Karpas-422 (cell line): ENCODE measurements around the gene SLC12A7. TPM values are rescaled to one million over a fixed set of nuclear protein-coding genes. Genes with fewer than 3 reads are reported as not detected.
"Not testable (repeated sequence)": the region's sequence is repeated elsewhere in the genome, so short reads cannot be mapped to it uniquely, and the experiment has no call there.

Experiments
- DNase-seq: peaks from one replicate; pipeline ENCODE4 v3.0.0-alpha.2; 2015
- H2AFZ ChIP-seq: fragments of 200-600 bp; sonication (generic); 2 replicates; pipeline ENCODE4 v1.6.1; 2014; ENCODE audit warnings: antibody characterized with exemption, low read length, mixed read lengths
- H3K27ac ChIP-seq: fragments of 200-600 bp; sonication (generic); 2 replicates; pipeline ENCODE4 v1.5.1; 2014; ENCODE audit warnings: mild to moderate bottlenecking, low read length, moderate library complexity
- H3K27me3 ChIP-seq: fragments of 200-600 bp; sonication (generic); 2 replicates; pipeline ENCODE4 v1.6.1; 2014; ENCODE audit warnings: low read length, mixed read lengths
- H3K36me3 ChIP-seq: fragments of 200-600 bp; sonication (generic); 2 replicates; pipeline ENCODE4 v1.6.1; 2014; ENCODE audit warnings: low read length, mixed read lengths; ENCODE audit not compliant: insufficient read depth
- H3K4me1 ChIP-seq: fragments of 200-600 bp; sonication (generic); 2 replicates; pipeline ENCODE4 v1.6.1; 2014; ENCODE audit warnings: mild to moderate bottlenecking, low read length, mixed read lengths
- H3K4me2 ChIP-seq: fragments of 200-600 bp; sonication (generic); 2 replicates; pipeline ENCODE4 v1.6.1; 2014; ENCODE audit warnings: low read length, low read depth, mild to moderate bottlenecking; ENCODE audit not compliant: poor library complexity, severe bottlenecking
- H3K4me3 ChIP-seq: fragments of 200-600 bp; sonication (generic); 2 replicates; pipeline ENCODE4 v1.5.1; 2014; ENCODE audit warnings: mild to moderate bottlenecking, antibody characterized with exemption, low read length, mixed read lengths
- H3K79me2 ChIP-seq: fragments of 200-600 bp; sonication (generic); 2 replicates; pipeline ENCODE4 v1.6.1; 2014; ENCODE audit warnings: mild to moderate bottlenecking, low read length, mixed read lengths
- H3K9ac ChIP-seq: fragments of 200-600 bp; sonication (generic); 2 replicates; pipeline ENCODE4 v1.6.0; 2014; ENCODE audit warnings: low read length
- H3K9me2 ChIP-seq: fragments of 200-600 bp; sonication (generic), shearing (Covaris generic); replicated peaks from 2 replicates; pipeline ENCODE4 v1.6.0; 2014; ENCODE audit warnings: mild to moderate bottlenecking, low read length, moderate library complexity; ENCODE audit not compliant: insufficient read depth
- H3K9me3 ChIP-seq: fragments of 300-700, 200-600 bp; sonication (generic); 2 replicates; pipeline ENCODE4 v1.6.1; 2014; ENCODE audit warnings: low read length, mixed read lengths
- H4K20me1 ChIP-seq: fragments of 200-600 bp; sonication (generic); 2 replicates; pipeline ENCODE4 v1.6.1; 2014; ENCODE audit warnings: mild to moderate bottlenecking, antibody characterized with exemption, low read length, low read depth; ENCODE audit not compliant: insufficient read depth
- total RNA-seq: library from RNA; depleted of rRNA; stranded (reverse); fragments of >200 nt; shearing (Covaris generic); gene quantifications from 2 replicates; pipeline ENCODE4 v1.2.3, GENCODE V29; 2014; ENCODE audit warnings: low replicate concordance; rRNA removed

SLC12A7 gene
- total RNA-seq, result 0.22 TPM in 1 of 2 replicates, not detected in the other

GRCh38 chr5:1111727-1112289, at the start of gene SLC12A7:
Gene SLC12A7, minus strand, starts transcription at chr5:1112063. Its CDS starts 72 bp downstream, at chr5:1111991.
- H3K79me2 ChIP-seq, result no peaks in the 10 kb centered on the region
- DNase-seq, result no peak
- no peak within 1 kb of the TSS for H3K4me2 ChIP-seq
- no peaks in the 10 kb centered on the region for H3K27me3 ChIP-seq
- H2AFZ ChIP-seq, result no peak within 1 kb of the TSS
- no peaks in the 10 kb centered on the region for H4K20me1 ChIP-seq
- no peaks in the 10 kb centered on the region for H3K36me3 ChIP-seq
- H3K27ac ChIP-seq, result no peak within 1 kb of the TSS
- H3K9me3 ChIP-seq, result no peaks in the 10 kb centered on the region
- H3K4me1 ChIP-seq, result no peaks in the 10 kb centered on the region; the same call in 1 of the 2 replicates
- H3K9ac ChIP-seq, result no peak within 1 kb of the TSS
- no peaks in the 10 kb centered on the region for H3K9me2 ChIP-seq
- no peak within 1 kb of the TSS for H3K4me3 ChIP-seq

DNA sequence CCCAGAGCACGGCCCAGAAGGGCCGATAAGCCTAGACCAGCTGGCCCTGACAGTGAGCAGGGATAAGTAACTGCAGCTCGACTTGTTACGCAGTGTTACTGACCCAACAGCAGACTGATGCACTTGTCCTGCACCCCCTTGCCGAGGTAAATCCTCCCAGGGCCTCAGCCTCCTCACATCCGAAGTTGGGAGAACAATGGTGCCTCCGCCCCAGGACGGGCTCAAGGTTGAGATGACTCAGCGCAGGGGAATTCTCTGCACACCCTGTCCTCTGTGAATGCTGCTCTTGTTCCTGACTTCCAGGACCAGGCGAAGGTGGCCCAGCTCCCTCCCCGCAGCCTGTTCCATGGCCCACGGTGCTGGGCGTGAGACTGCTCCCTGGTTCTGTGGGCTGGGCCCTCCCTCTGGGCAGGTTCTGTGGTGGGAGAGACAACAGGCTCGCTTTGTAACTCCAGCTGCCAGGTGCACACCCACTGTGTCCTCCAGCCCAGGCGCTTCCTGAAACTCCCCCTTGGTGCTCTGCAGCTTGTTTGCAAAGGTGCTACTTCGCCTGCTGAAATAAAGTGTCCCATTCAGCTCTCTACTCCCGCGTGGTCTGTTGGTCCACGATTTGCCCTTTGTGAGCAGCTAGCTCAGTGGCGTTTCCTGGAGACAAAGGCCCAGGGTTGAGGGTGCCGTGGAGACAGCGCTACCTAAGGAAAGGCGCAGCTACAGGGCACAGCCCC, 49.4 kb upstream of the SLC12A7 start:
- H3K4me3 ChIP-seq, result no peak overlapping the region
- H4K20me1 ChIP-seq, result no peaks in the 10 kb centered on the region
- no peak overlapping the region for H2AFZ ChIP-seq
- no peak overlapping the region for H3K27ac ChIP-seq
- no peak overlapping the region for H3K9ac ChIP-seq
- H3K9me2 ChIP-seq, result no peaks in the 10 kb centered on the region
- no peaks in the 10 kb centered on the region for H3K27me3 ChIP-seq
- no peak overlapping the region for H3K4me2 ChIP-seq
- no peak for DNase-seq
- no peaks in the 10 kb centered on the region for H3K36me3 ChIP-seq
- no peaks in the 10 kb centered on the region for H3K9me3 ChIP-seq
- H3K79me2 ChIP-seq, result no peaks in the 10 kb centered on the region
- no peaks in the 10 kb centered on the region for H3K4me1 ChIP-seq

DNA sequence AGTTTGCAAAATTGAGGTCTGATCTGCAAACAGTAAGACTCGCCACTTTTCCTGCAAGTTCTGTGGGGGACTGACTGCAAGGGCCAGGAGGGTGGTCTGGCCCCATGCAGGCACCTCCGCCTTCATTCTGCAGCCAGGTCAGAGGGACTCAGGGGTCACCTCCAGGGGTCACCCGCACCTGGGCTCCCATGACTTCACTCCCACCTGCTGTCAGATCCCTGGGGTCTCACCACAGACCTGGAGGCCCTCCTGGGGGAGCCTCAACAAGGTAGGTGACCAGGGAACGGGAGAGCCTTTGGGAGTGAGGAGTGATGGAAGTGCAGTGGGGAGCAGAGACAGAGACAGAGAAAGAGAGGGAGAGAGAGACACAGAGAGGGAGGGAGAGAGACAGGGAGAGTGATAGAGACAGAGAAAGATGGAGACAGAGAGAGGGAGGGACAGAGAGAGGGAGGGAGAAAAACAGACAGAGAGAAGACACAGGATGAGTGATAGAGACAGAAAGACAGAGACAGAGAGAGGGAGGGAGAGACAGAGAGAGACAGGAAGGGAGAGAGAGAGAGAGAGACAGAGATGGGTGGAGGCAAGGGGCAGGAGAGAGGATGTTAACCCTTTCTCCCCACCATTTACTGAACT, 48.0 kb upstream of the SLC12A7 start:
- no peaks in the 10 kb centered on the region for H4K20me1 ChIP-seq
- H3K79me2 ChIP-seq, result no peaks in the 10 kb centered on the region
- H3K4me3 ChIP-seq, result no peak overlapping the region
- H3K36me3 ChIP-seq, result no peaks in the 10 kb centered on the region
- H3K4me1 ChIP-seq, result no peaks in the 10 kb centered on the region
- DNase-seq, result no peak
- no peak overlapping the region for H2AFZ ChIP-seq
- H3K9me3 ChIP-seq, result no peaks in the 10 kb centered on the region
- H3K9ac ChIP-seq, result no peak overlapping the region
- H3K9me2 ChIP-seq, result no peaks in the 10 kb centered on the region
- no peaks in the 10 kb centered on the region for H3K27me3 ChIP-seq
- H3K4me2 ChIP-seq, result no peak overlapping the region
- no peak overlapping the region for H3K27ac ChIP-seq

- H3K79me2 ChIP-seq, result no peaks in the 10 kb centered on the region
- H3K4me3 ChIP-seq, result no peak overlapping the region
- no peaks in the 10 kb centered on the region for H3K27me3 ChIP-seq
- H4K20me1 ChIP-seq, result no peaks in the 10 kb centered on the region
- no peaks in the 10 kb centered on the region for H3K9me3 ChIP-seq
- no peak for DNase-seq
- H3K9me2 ChIP-seq, result no peaks in the 10 kb centered on the region
- no peak overlapping the region for H3K4me2 ChIP-seq
- H2AFZ ChIP-seq, result no peak overlapping the region
- no peaks in the 10 kb centered on the region for H3K4me1 ChIP-seq
- H3K36me3 ChIP-seq, result no peaks in the 10 kb centered on the region
- no peak overlapping the region for H3K9ac ChIP-seq
- no peak overlapping the region for H3K27ac ChIP-seq
Observed at GRCh38 chr5:1159341-1159675, 47.4 kb upstream of the SLC12A7 start.

DNA sequence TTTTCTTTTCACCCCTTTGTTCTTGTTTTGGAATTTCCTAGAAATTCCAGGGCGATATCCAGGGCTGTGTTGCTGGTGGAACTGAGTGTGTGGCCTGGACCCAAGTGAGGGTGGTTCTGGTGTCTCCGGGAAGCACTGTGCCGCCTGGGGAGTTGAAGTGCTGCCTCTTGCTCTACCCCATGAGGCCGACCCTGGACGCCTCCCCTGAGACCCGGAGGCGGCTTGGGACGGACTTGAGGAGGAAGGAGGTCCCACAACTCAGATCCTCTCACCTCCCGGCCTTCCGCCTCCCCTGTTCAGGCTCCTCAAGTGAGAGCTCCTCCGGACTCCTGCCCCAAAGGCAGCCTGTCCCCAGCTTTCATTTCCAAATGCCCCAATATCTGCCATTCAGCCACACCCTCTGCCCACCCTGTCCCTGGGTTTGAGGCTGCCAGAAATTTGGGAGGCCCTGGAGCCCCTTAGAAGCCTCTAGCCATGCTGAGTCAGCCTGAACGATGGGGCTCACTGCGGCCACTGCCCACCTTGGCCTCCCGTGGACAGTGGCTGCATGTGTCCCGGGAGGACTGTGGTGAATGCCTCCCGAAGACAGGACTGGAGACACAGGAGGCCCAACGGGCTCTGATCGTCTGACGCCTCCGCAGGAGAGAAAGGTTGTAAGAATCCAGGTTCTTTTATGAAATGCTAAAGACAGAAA, 46.9 kb upstream of the SLC12A7 start:
- Histone ChIP-seq H3K4me2 (no peak overlapping the region), H3K27ac (no peak overlapping the region), H3K9ac (no peak overlapping the region), H3K27me3 (no peaks in the 10 kb centered on the region), H3K9me2 (no peaks in the 10 kb centered on the region), H3K36me3 (no peaks in the 10 kb centered on the region), H3K4me1 (no peaks in the 10 kb centered on the region), H2AFZ (no peak overlapping the region), H3K9me3 (no peaks in the 10 kb centered on the region), H4K20me1 (no peaks in the 10 kb centered on the region), H3K4me3 (no peak overlapping the region), H3K79me2 (no peaks in the 10 kb centered on the region)
- no peak for DNase-seq

GRCh38 chr5:1157461-1157986, 45.7 kb upstream of the SLC12A7 start:
- not testable (repeated sequence) for H3K27ac ChIP-seq, H3K36me3 ChIP-seq, H3K4me3 ChIP-seq, H3K4me2 ChIP-seq, H3K9me3 ChIP-seq, H3K27me3 ChIP-seq, H3K79me2 ChIP-seq, H4K20me1 ChIP-seq, H3K9ac ChIP-seq, DNase-seq, H3K4me1 ChIP-seq, H2AFZ ChIP-seq, H3K9me2 ChIP-seq

DNA sequence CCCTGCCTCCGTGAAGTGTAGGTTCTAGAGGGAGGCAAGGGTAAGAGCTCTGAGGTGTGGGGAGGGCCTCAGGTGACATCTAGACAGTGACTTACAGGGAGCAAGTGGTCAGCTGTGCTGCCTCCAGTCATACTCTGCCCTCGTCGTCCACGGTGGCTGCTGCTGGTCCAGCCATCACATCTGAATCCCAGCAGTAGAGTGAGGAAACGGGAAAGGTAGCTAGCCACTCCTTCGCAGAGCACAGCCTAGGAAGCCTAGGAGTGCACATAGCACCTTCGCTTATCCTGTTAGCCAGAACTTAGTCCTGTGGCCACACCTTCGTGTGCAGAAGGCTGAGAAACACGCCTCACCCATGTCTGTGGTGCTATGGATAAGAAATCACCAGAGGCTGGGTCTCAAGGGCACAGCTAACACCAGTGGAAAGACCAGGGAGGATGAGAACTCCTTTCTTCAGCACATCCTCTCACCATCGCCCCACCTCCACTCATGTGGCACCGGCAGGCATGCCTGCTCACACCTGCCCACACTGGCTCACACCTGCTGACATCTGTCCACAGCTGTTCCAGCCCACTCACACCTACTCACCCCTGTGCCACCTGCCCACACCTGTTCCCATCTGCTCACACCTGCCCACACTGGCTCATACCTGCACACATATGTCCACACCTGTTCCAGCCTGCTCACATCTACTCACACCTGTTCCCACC, 45.0 kb upstream of the SLC12A7 start:
- H3K9me2 ChIP-seq, result no peaks in the 10 kb centered on the region
- H3K4me1 ChIP-seq, result no peaks in the 10 kb centered on the region
- H3K9me3 ChIP-seq, result no peaks in the 10 kb centered on the region
- no peak overlapping the region for H3K27ac ChIP-seq
- H2AFZ ChIP-seq, result no peak overlapping the region
- H3K4me2 ChIP-seq, result no peak overlapping the region
- H4K20me1 ChIP-seq, result no peaks in the 10 kb centered on the region
- no peaks in the 10 kb centered on the region for H3K36me3 ChIP-seq
- no peaks in the 10 kb centered on the region for H3K79me2 ChIP-seq
- no peak overlapping the region for H3K9ac ChIP-seq
- no peaks in the 10 kb centered on the region for H3K27me3 ChIP-seq
- H3K4me3 ChIP-seq, result no peak overlapping the region
- no peak for DNase-seq
